ENCODE results near the gene PDE4D.

The PDE4D gene

GRCh38 chr5:59893429-59894227 lies at the start of gene PDE4D:
TSS of gene PDE4D (minus strand) at chr5:59893726.
- DNase-seq, result peak; percentile 40

- DNase-seq, result no peak
Observed at GRCh38 chr5:59937633-59938032, 44.1 kb upstream of the PDE4D start.

GRCh38 chr5:59923465-59923864 lies 29.9 kb upstream of the PDE4D start:
- no peak for DNase-seq

GRCh38 chr5:59922220-59922619 lies 28.7 kb upstream of the PDE4D start:
- DNase-seq, result no peak

- DNase-seq, result no peak
Observed at GRCh38 chr5:59921816-59922215, 28.3 kb upstream of the PDE4D start.

GRCh38 chr5:59919484-59919883 lies 26.0 kb upstream of the PDE4D start:
- no peak for DNase-seq

- no peak for DNase-seq
Observed at GRCh38 chr5:59917121-59917520, 23.6 kb upstream of the PDE4D start.

- DNase-seq, result no peak
Observed at GRCh38 chr5:59905188-59905587, 11.7 kb upstream of the PDE4D start.

- DNase-seq, result no peak
Observed at GRCh38 chr5:59897075-59897474, 3.5 kb upstream of the PDE4D start.

- no peak for DNase-seq
Observed at GRCh38 chr5:59891962-59892643, 1.4 kb downstream of the PDE4D start.

GRCh38 chr5:59887274-59887673 lies 6.3 kb downstream of the PDE4D start:
- no peak for DNase-seq

- no peak for DNase-seq
Observed at GRCh38 chr5:59874675-59875074, 18.9 kb downstream of the PDE4D start.

- no peak for DNase-seq
Observed at GRCh38 chr5:59873113-59873512, 20.4 kb downstream of the PDE4D start.

- DNase-seq, result no peak
Observed at GRCh38 chr5:59866661-59867060, 26.9 kb downstream of the PDE4D start.

GRCh38 chr5:59864718-59865117 lies 28.8 kb downstream of the PDE4D start:
- no peak for DNase-seq

- no peak for DNase-seq
Observed at GRCh38 chr5:59863777-59864176, 29.7 kb downstream of the PDE4D start.

- no peak for DNase-seq
Observed at GRCh38 chr5:59856358-59856757, 37.2 kb downstream of the PDE4D start.

GRCh38 chr5:59850766-59851165 lies 42.8 kb downstream of the PDE4D start:
- no peak for DNase-seq

GRCh38 chr5:59847586-59847985 lies 45.9 kb downstream of the PDE4D start:
- DNase-seq, result no peak

GRCh38 chr5:59845730-59846129 lies 47.8 kb downstream of the PDE4D start:
- DNase-seq, result no peak

GRCh38 chr5:59843511-59844213 lies 49.9 kb downstream of the PDE4D start:
- no peak for DNase-seq

GRCh38 chr5:59842999-59843398 lies 50.5 kb downstream of the PDE4D start:
- DNase-seq, result no peak

- DNase-seq, result no peak
Observed at GRCh38 chr5:59840200-59840601, 53.3 kb downstream of the PDE4D start.

GRCh38 chr5:59838989-59839388 lies 54.5 kb downstream of the PDE4D start:
- DNase-seq, result no peak
